H1 (cell line): Measurements from ENCODE around the gene SUCLG2. TPM values are rescaled to one million over a fixed set of nuclear protein-coding genes. Genes with fewer than 3 reads are reported as not detected.

Experiments used
- CTCF ChIA-PET: fragments of 300-600 bp; sonication (Branson Sonifier 250); formaldehyde crosslinking; loops from one replicate; lab custom pipeline; 2021; ENCODE audit not compliant: partially characterized antibody; lab: Charles Lee
- POLR2A ChIA-PET: fragments of 300-600 bp; sonication (Branson Sonifier 250); formaldehyde crosslinking; loops from one replicate; lab custom pipeline; 2021; ENCODE audit warnings: inconsistent platforms; ENCODE audit not compliant: partially characterized antibody; lab: Charles Lee
- DNase-seq, 2 experiments: peaks; one replicate each; pipeline versions ENCODE4 v3.0.0 to v3.0.0-alpha.2; 2010 to 2022; ENCODE audit warnings: low spot score in 2 of 2, low read depth in 1 of 2, mixed read lengths in 1 of 2
- FAIRE-seq: peaks from 2 replicates; lab custom pipeline; 2011; peaks lifted over from hg19 to GRCh38; lab: Jason Lieb, UNC
- H2AFZ ChIP-seq: 2 replicates; pipeline ENCODE4 v1.8.1; 2012; ENCODE audit warnings: low read length, inconsistent platforms
- H2AK5ac ChIP-seq: 2 replicates; pipeline ENCODE4 v1.6.1; 2013; ENCODE audit warnings: low read depth, low read length
- H2BK120ac ChIP-seq: replicated peaks from 2 replicates; pipeline ENCODE3; 2013; ENCODE audit warnings: low read depth, low read length, inconsistent platforms
- H2BK12ac ChIP-seq: 2 replicates; pipeline ENCODE4 v1.6.1; 2013; ENCODE audit warnings: low read depth, low read length
- H2BK15ac ChIP-seq: 2 replicates; pipeline ENCODE4 v1.6.1; 2013; ENCODE audit warnings: low read length
- H2BK20ac ChIP-seq: 2 replicates; pipeline ENCODE4 v1.6.1; 2013; ENCODE audit warnings: low read length
- H2BK5ac ChIP-seq: 2 replicates; pipeline ENCODE4 v1.6.1; 2013; ENCODE audit warnings: low read depth, low read length
- H3K14ac ChIP-seq: 2 replicates; pipeline ENCODE4 v1.6.1; 2013; ENCODE audit warnings: inconsistent platforms; ENCODE audit not compliant: insufficient read length
- H3K18ac ChIP-seq: 2 replicates; pipeline ENCODE4 v1.6.1; 2013; ENCODE audit warnings: low read length; ENCODE audit errors: extremely low read depth
- H3K23ac ChIP-seq: 2 replicates; pipeline ENCODE4 v1.6.1; 2013; ENCODE audit warnings: inconsistent platforms; ENCODE audit not compliant: insufficient read length
- H3K23me2 ChIP-seq: 2 replicates; pipeline ENCODE4 v1.6.1; 2013; ENCODE audit warnings: low read depth, low read length
- H3K27ac ChIP-seq: 2 replicates; pipeline ENCODE4 v1.6.1; 2011; ENCODE audit warnings: low read depth, low read length, inconsistent platforms
- H3K27me3 ChIP-seq, 4 experiments: replicated peaks in 1 of 4; 1 replicate in 1 of 4; 2 replicates in 3 of 4; pipeline versions ENCODE4 v1.6.1 to v1.8.1; 2011 to 2013; ENCODE audit warnings: low read length in 3 of 4, mild to moderate bottlenecking in 3 of 4, inconsistent platforms in 2 of 4, mixed read lengths in 2 of 4, moderate library complexity in 1 of 4; ENCODE audit not compliant: control insufficient read depth in 3 of 4, insufficient read depth in 3 of 4; ENCODE audit errors: extremely low read depth in 1 of 4
- H3K36me3 ChIP-seq, 4 experiments: 2 replicates each; pipeline versions ENCODE4 v1.6.1 to v1.8.1; 2011 to 2013; ENCODE audit warnings: mild to moderate bottlenecking in 4 of 4, low read length in 3 of 4, moderate library complexity in 2 of 4, control low read depth in 1 of 4, inconsistent platforms in 1 of 4; ENCODE audit not compliant: insufficient read depth in 4 of 4, control insufficient read depth in 2 of 4
- H3K4ac ChIP-seq: replicated peaks from 2 replicates; pipeline ENCODE3; 2013; ENCODE audit warnings: low read length, low read depth, mixed read lengths, inconsistent platforms; ENCODE audit not compliant: insufficient read length
- H3K4me1 ChIP-seq, 4 experiments: replicated peaks in 1 of 4; 1 replicate in 1 of 4; 2 replicates in 3 of 4; pipeline versions ENCODE4 v1.6.1 to v1.8.1; 2011 to 2013; ENCODE audit warnings: low read length in 3 of 4, inconsistent platforms in 2 of 4, mixed read lengths in 1 of 4; ENCODE audit not compliant: insufficient read depth in 4 of 4, control insufficient read depth in 3 of 4
- H3K4me2 ChIP-seq, 2 experiments: 2 replicates each; pipeline versions ENCODE4 v1.6.1 to v1.8.1; 2011 to 2013; ENCODE audit warnings: low read depth in 2 of 2, low read length in 2 of 2, control low read depth in 1 of 2, inconsistent platforms in 1 of 2, mild to moderate bottlenecking in 1 of 2; ENCODE audit not compliant: insufficient read depth in 1 of 2
- H3K4me3 ChIP-seq, 4 experiments: fragments of 200-600, 300-600 bp in 1 of 4; sonication (generic), shearing (Covaris generic), sonication (Bioruptor Twin) in 1 of 4; 2 replicates each; pipeline versions ENCODE4 v1.5.1 to v1.8.1; 2011 to 2016; ENCODE audit warnings: low read length in 4 of 4, low read depth in 3 of 4, control low read depth in 2 of 4, inconsistent platforms in 2 of 4, mild to moderate bottlenecking in 2 of 4, mixed read lengths in 1 of 4, moderate library complexity in 1 of 4; ENCODE audit not compliant: insufficient read depth in 2 of 4; ENCODE audit errors: extremely low read depth in 1 of 4
- H3K56ac ChIP-seq: replicated peaks from 2 replicates; pipeline ENCODE3; 2013; ENCODE audit warnings: low read depth, mild to moderate bottlenecking, mixed read lengths, low read length, inconsistent platforms; ENCODE audit not compliant: insufficient read length
- H3K79me1 ChIP-seq: 2 replicates; pipeline ENCODE4 v1.6.1; 2013; ENCODE audit warnings: low read depth, low read length, control low read depth
- H3K79me2 ChIP-seq, 2 experiments: 2 replicates each; pipeline versions ENCODE4 v1.6.1 to v1.8.1; 2012 to 2013; ENCODE audit warnings: low read length in 2 of 2, mild to moderate bottlenecking in 2 of 2, inconsistent platforms in 1 of 2; ENCODE audit not compliant: insufficient read depth in 2 of 2, control insufficient read depth in 1 of 2
- H3K9ac ChIP-seq, 4 experiments: replicated peaks in 1 of 4; 1 replicate in 1 of 4; 2 replicates in 3 of 4; pipeline versions ENCODE4 v1.6.1 to v1.8.1; 2011 to 2013; ENCODE audit warnings: low read depth in 3 of 4, low read length in 3 of 4, control low read depth in 2 of 4, mild to moderate bottlenecking in 2 of 4, moderate library complexity in 2 of 4, inconsistent platforms in 1 of 4; ENCODE audit errors: extremely low read depth in 1 of 4
- H3K9me3 ChIP-seq, 2 experiments: 2 replicates each; pipeline versions ENCODE4 v1.6.1 to v1.8.1; 2012 to 2013; ENCODE audit warnings: mild to moderate bottlenecking in 2 of 2, moderate library complexity in 2 of 2, control low read depth in 1 of 2, inconsistent platforms in 1 of 2, low read depth in 1 of 2, low read length in 1 of 2, mixed read lengths in 1 of 2; ENCODE audit not compliant: insufficient read depth in 2 of 2
- H4K20me1 ChIP-seq, 2 experiments: replicated peaks in 1 of 2; 2 replicates each; pipeline versions ENCODE3 to v1.8.1; 2011 to 2013; ENCODE audit warnings: inconsistent platforms in 2 of 2, low read length in 2 of 2, mild to moderate bottlenecking in 1 of 2; ENCODE audit not compliant: insufficient read depth in 2 of 2, control insufficient read depth in 1 of 2
- H4K5ac ChIP-seq: 2 replicates; pipeline ENCODE4 v1.6.1; 2013; ENCODE audit warnings: low read length, low read depth, mixed read lengths, inconsistent platforms; ENCODE audit not compliant: insufficient read length
- H4K8ac ChIP-seq: 2 replicates; pipeline ENCODE4 v1.8.0; 2013; ENCODE audit warnings: mild to moderate bottlenecking, moderate library complexity, low read length, inconsistent platforms; ENCODE audit not compliant: insufficient read depth; ENCODE audit errors: extremely low read depth
- H4K91ac ChIP-seq: replicated peaks from 2 replicates; pipeline ENCODE3; 2013; ENCODE audit warnings: low read length, mixed read lengths, inconsistent platforms; ENCODE audit not compliant: insufficient read length
- EP300 ChIP-seq, 2 experiments: IDR thresholded peaks; 1 replicate in 1 of 2; 2 replicates in 1 of 2; pipeline ENCODE4 v1.6.1; 2011 to 2012; ENCODE audit warnings: low read depth in 2 of 2, low read length in 2 of 2, mild to moderate bottlenecking in 2 of 2, borderline replicate concordance in 1 of 2, inconsistent platforms in 1 of 2, moderate library complexity in 1 of 2
- HDAC2 ChIP-seq, 2 experiments: fragments of 300-600 bp in 1 of 2; sonication (generic) in 1 of 2; IDR thresholded peaks; 2 replicates each; pipeline ENCODE4 v1.6.1; 2011 to 2012; ENCODE audit warnings: low read depth in 2 of 2, low read length in 2 of 2, mild to moderate bottlenecking in 2 of 2, moderate library complexity in 2 of 2, borderline replicate concordance in 1 of 2, inconsistent platforms in 1 of 2
- JUND ChIP-seq: IDR thresholded peaks from 2 replicates; pipeline ENCODE4 v1.6.1; 2011; ENCODE audit warnings: mild to moderate bottlenecking, improper control_type of control experiment, low read length
- MAFK ChIP-seq: IDR thresholded peaks from 2 replicates; pipeline ENCODE4 v1.6.1; 2012; ENCODE audit warnings: low read depth, mild to moderate bottlenecking, improper control_type of control experiment, low read length
- NANOG ChIP-seq: IDR thresholded peaks from 2 replicates; pipeline ENCODE4 v1.6.1; 2011; ENCODE audit warnings: low read length, low read depth, mild to moderate bottlenecking, inconsistent platforms; ENCODE audit not compliant: insufficient read depth, poor library complexity, severe bottlenecking
- RNF2 ChIP-seq: fragments of 200-900, 300-1000 bp; sonication (generic); IDR thresholded peaks from 2 replicates; pipeline ENCODE4 v1.7.1; 2016; ENCODE audit warnings: borderline replicate concordance, low read depth, mild to moderate bottlenecking, antibody characterized with exemption, low read length; ENCODE audit not compliant: poor library complexity, severe bottlenecking; ENCODE audit errors: missing control alignments
- SP2 ChIP-seq: IDR thresholded peaks from 2 replicates; pipeline ENCODE4 v1.6.1; 2012; ENCODE audit warnings: mild to moderate bottlenecking, low read length, inconsistent platforms
- ZNF274 ChIP-seq: IDR thresholded peaks from 2 replicates; pipeline ENCODE4 v1.7.0; 2012; ENCODE audit warnings: low read length, borderline replicate concordance; ENCODE audit errors: extremely low read depth
- polyA plus RNA-seq, 7 experiments: library from polyadenylated mRNA; depleted of rRNA in 3 of 7; stranded (reverse) in 5 of 7; unstranded in 2 of 7; fragments of >200 nt in 5 of 7; fragments of 200-250 nt in 2 of 7; gene quantifications; 1 replicate in 5 of 7; 2 replicates in 1 of 7; 4 replicates in 1 of 7; pipeline versions ENCODE4 v1.2.1 to v1.2.3, GENCODE V29; 2011 to 2013; ENCODE audit warnings: missing spikeins in 2 of 7, mixed read lengths in 2 of 7
- total RNA-seq: library from RNA; stranded (reverse); fragmentation: NEBNext Ultra II Directional; extraction: Animal tissue kit (Norgen Biotek cat#: 25700); gene quantifications from 2 replicates; pipeline ENCODE4 v1.2.1, GENCODE V29; 2021

Gene SUCLG2
- total and polyA plus RNA-seq, 2 of the 8 experiments (the other 6 are each of a cell fraction or from before 2014, with no cell fraction given) = 12.9 to 46.2 TPM

DNA sequence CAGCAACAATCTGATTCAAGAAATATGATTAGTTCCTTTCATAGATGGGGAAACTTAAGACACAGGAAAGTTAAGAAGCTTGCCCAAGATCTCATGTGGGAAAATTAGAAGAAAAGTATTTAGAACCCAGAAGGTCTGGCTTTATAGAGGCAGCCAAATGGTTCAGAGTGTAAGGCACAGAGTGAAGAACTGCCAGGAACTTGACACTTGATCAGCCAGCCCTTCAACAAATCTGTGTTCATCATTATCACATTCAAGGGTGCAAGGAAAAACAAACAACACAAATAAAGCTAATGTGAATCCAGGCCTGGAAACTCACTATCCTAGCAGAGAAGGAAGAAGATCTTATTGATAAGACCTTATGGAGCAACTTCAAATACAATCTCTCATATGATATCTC, 62.4 kb downstream of the SUCLG2 start:
- H3K27ac ChIP-seq = no peak overlapping the region
- H3K79me2 ChIP-seq = no peaks in the 10 kb centered on the region
- no peak for FAIRE-seq
- no peak overlapping the region for H2BK20ac ChIP-seq
- 0 out of 4 replicates have a peak, but pooled peaks cover 0 to 3% of the 10 kb centered on the region in 2 experiments for H3K9me3 ChIP-seq
- H4K8ac ChIP-seq = no peak overlapping the region
- H4K5ac ChIP-seq = no peak overlapping the region
- H2AK5ac ChIP-seq = no peak overlapping the region
- no peak overlapping the region for H3K56ac ChIP-seq
- peaks cover 2% of the 10 kb centered on the region in 2 experiments for H4K20me1 ChIP-seq
- H3K4me2 ChIP-seq = no peak overlapping the region
- H3K4me1 ChIP-seq = no peaks in the 10 kb centered on the region
- H4K91ac ChIP-seq = no peak overlapping the region
- no peak overlapping the region for H3K4me3 ChIP-seq
- no peak overlapping the region for H3K23ac ChIP-seq
- H3K14ac ChIP-seq = no peak overlapping the region
- no peaks in the 10 kb centered on the region; a peak in 1 of 8 replicates for H3K36me3 ChIP-seq
- no peak overlapping the region for H2BK120ac ChIP-seq
- POLR2A ChIA-PET = no interaction called here
- CTCF ChIA-PET = interaction anchor here (0.6 to 1.2 kb wide), 2 partner anchors 208 kb away, joined by 3 read pairs; no protein-coding TSS in a partner anchor
- no peak overlapping the region for H2BK12ac ChIP-seq
- no peaks in the 10 kb centered on the region for H3K27me3 ChIP-seq
- H3K79me1 ChIP-seq = peaks cover 2% of the 10 kb centered on the region; the same call in 1 of the 2 replicates
- no peak for TF ChIP-seq MAFK
- TF ChIP-seq EP300 (IDR thresholded peaks at IDR 0.05; ENCODE audit: borderline replicate concordance in 1 of 2, low read depth in 2 of 2, low read length in 2 of 2) = no peak
- no peak for TF ChIP-seq SP2
- TF ChIP-seq HDAC2 (IDR thresholded peaks at IDR 0.05; ENCODE audit: borderline replicate concordance in 1 of 2, low read depth in 2 of 2, low read length in 2 of 2) = no peak
- no peak for TF ChIP-seq RNF2
- TF ChIP-seq JUND = no peak
- no peak for TF ChIP-seq ZNF274
- TF ChIP-seq NANOG = no peak
- H2BK5ac ChIP-seq = no peak overlapping the region
- H3K9ac ChIP-seq = no peak overlapping the region
- no peak overlapping the region for H2BK15ac ChIP-seq
- DNase-seq = no peak
- H3K23me2 ChIP-seq = no peaks in the 10 kb centered on the region
- no peak overlapping the region for H3K4ac ChIP-seq
- H3K18ac ChIP-seq = no peak overlapping the region
- no peak overlapping the region for H2AFZ ChIP-seq
